PC-3 (cell line): ENCODE data around the gene GPBP1. TPM values are rescaled to one million over a fixed set of nuclear protein-coding genes. Genes with fewer than 3 reads are reported as not detected.

Experiments used
- total RNA-seq: library from RNA; depleted of rRNA; stranded (reverse); fragments of >200 nt; gene quantifications from 2 replicates; pipeline ENCODE4 v1.2.3, GENCODE V29; 2014; rRNA removed

The GPBP1 gene
- total RNA-seq, 1 experiment from 2014 or later = 31.8 TPM

Other genes starting within 250 kb of the GPBP1 start
- 5.8 and 6.5 TPM in 2 replicates for gene MIER3, start 221.9 kb upstream of the GPBP1 start, total RNA-seq